Neuron (in vitro differentiated cells): ENCODE data around the gene RNF145.
"Not testable (repeated sequence)": the region's sequence is repeated elsewhere in the genome, so short reads cannot be mapped to it uniquely, and the experiment has no call there.

ENCODE experiments used
- H2AFZ ChIP-seq: one replicate; pipeline ENCODE4 v1.6.1; 2013; ENCODE audit warnings: low read depth, mild to moderate bottlenecking, inconsistent platforms, low read length, moderate library complexity
- H3K27me3 ChIP-seq: one replicate; pipeline ENCODE4 v1.6.1; 2013; ENCODE audit warnings: low read length; ENCODE audit not compliant: insufficient read depth
- H3K36me3 ChIP-seq: one replicate; pipeline ENCODE4 v1.6.1; 2013; ENCODE audit warnings: low read length; ENCODE audit not compliant: insufficient read depth
- H3K4me1 ChIP-seq: one replicate; pipeline ENCODE4 v1.6.1; 2013; ENCODE audit warnings: low read length; ENCODE audit not compliant: insufficient read depth
- H3K4me3 ChIP-seq: 2 replicates; pipeline ENCODE4 v1.5.1; 2013; ENCODE audit warnings: mild to moderate bottlenecking, low read length, moderate library complexity
- H3K9me3 ChIP-seq: one replicate; pipeline ENCODE4 v1.6.1; 2013; ENCODE audit warnings: low read length

RNF145 gene

GRCh38 chr5:159130871-159131270 lies 78.5 kb downstream of the RNF145 start:
- no peaks in the 10 kb centered on the region for H3K36me3 ChIP-seq
- H3K27me3 ChIP-seq, result no peaks in the 10 kb centered on the region
- H2AFZ ChIP-seq, result peak overlapping the region; percentile 20
- H3K4me1 ChIP-seq, result no peaks in the 10 kb centered on the region
- no peaks in the 10 kb centered on the region for H3K9me3 ChIP-seq
- H3K4me3 ChIP-seq, result no peak overlapping the region

- Histone ChIP-seq H3K4me3 (no peak overlapping the region), H3K9me3 (no peaks in the 10 kb centered on the region), H3K27me3 (no peaks in the 10 kb centered on the region), H3K36me3 (no peaks in the 10 kb centered on the region), H3K4me1 (no peaks in the 10 kb centered on the region), H2AFZ (no peak overlapping the region)
Measured at GRCh38 chr5:159128070-159128541, 81.2 kb downstream of the RNF145 start.

GRCh38 chr5:159123700-159124099 lies 85.7 kb downstream of the RNF145 start:
- no peaks in the 10 kb centered on the region for H3K36me3 ChIP-seq
- H3K9me3 ChIP-seq, result no peaks in the 10 kb centered on the region
- H3K27me3 ChIP-seq, result no peaks in the 10 kb centered on the region
- no peaks in the 10 kb centered on the region for H3K4me1 ChIP-seq
- H2AFZ ChIP-seq, result no peak overlapping the region
- H3K4me3 ChIP-seq, result no peak overlapping the region

DNA sequence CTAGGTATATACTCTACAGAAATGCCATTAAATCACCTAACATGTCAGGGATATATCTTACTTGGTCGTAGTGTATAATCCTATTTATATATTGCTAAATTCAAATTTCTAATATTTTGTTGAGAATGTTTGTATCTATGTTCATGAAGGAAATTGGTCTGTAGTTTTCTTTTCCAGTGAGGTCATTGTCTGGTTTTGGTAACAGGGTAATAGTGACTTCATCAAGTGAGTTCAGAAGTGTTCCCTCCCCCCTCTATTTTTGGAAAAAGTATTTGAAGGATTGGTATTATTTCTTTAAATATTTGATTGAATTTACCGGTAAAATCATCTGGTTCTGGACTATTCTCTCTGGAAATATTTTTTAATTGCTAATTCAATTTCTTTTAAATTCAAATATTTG lies 86.2 kb downstream of the RNF145 start:
- H3K4me3 ChIP-seq, result no peak overlapping the region
- no peaks in the 10 kb centered on the region for H3K9me3 ChIP-seq
- H3K4me1 ChIP-seq, result no peaks in the 10 kb centered on the region
- H3K36me3 ChIP-seq, result no peaks in the 10 kb centered on the region
- H2AFZ ChIP-seq, result no peak overlapping the region
- no peaks in the 10 kb centered on the region for H3K27me3 ChIP-seq

GRCh38 chr5:159121061-159121460 lies 88.3 kb downstream of the RNF145 start:
- H3K36me3 ChIP-seq, result no peaks in the 10 kb centered on the region
- H3K27me3 ChIP-seq, result no peaks in the 10 kb centered on the region
- H3K9me3 ChIP-seq, result no peaks in the 10 kb centered on the region
- no peaks in the 10 kb centered on the region for H3K4me1 ChIP-seq
- H3K4me3 ChIP-seq, result no peak overlapping the region
- no peak overlapping the region for H2AFZ ChIP-seq

- Histone ChIP-seq H3K4me3 (no peak overlapping the region), H3K27me3 (no peaks in the 10 kb centered on the region), H3K36me3 (no peaks in the 10 kb centered on the region), H3K9me3 (no peaks in the 10 kb centered on the region), H2AFZ (no peak overlapping the region), H3K4me1 (no peaks in the 10 kb centered on the region)
Measured at GRCh38 chr5:159120446-159120845, 88.9 kb downstream of the RNF145 start.

- not testable (repeated sequence) for H3K27me3 ChIP-seq, H3K4me3 ChIP-seq, H2AFZ ChIP-seq, H3K36me3 ChIP-seq, H3K9me3 ChIP-seq, H3K4me1 ChIP-seq
Measured at GRCh38 chr5:159119842-159120241, 89.5 kb downstream of the RNF145 start.

DNA sequence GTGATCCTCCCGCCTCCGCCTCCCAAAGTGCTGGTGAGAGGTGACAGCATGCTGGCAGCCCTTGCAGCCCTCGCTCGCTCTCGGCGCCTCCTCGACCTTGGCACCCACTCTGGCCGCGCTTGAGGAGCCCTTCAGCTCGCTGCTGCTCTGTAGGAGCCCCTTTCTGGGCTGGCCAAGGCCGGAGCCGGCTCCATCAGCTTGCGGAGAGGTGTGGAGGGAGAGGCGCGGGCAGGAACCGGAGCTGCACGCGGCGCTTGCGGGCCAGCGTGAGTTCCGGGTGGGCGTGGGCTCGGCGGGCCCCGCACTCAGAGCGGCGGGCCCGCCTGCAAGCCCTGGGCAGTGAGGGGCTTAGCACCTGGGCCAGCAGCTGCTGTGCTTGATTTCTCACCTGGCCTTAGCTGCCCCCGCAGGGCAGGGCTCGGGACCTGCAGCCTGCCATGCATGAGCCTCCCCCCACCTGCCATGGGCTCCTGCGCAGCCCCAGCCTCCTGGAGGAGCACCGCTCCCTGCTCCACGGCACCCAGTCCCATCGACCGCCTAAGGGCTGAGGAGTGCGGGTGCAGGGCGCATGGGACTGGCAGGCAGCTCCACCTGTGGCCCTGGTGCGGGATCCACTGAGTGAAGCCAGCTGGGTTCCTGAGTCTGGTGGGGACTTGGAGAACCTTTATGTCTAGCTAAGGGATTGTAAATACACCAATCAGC lies 90.2 kb downstream of the RNF145 start:
- not testable (repeated sequence) for H3K36me3 ChIP-seq, H3K9me3 ChIP-seq, H2AFZ ChIP-seq, H3K4me3 ChIP-seq, H3K4me1 ChIP-seq, H3K27me3 ChIP-seq

DNA sequence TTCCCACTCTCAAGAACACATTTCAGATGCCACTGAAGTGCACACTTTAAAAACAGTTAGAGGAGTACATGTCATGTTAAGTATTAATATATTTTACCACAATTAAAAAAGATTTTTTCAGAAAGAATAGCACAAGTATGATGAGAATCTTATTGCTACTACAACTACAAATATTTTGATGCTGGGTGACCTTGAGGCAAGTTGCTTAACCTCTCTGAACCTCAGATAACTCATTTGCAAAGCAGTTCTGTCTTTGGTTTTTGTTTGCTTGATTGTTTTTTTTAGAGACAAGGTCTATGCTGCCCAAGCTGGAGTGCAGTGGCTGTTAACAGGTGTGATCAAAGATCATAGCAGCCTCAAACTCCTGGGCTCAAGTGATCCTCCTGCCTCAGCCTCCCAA lies 95.9 kb downstream of the RNF145 start:
- Histone ChIP-seq H3K9me3 (no peaks in the 10 kb centered on the region), H3K27me3 (no peaks in the 10 kb centered on the region)

GRCh38 chr5:159112436-159112835 lies 96.9 kb downstream of the RNF145 start:
- no peaks in the 10 kb centered on the region for H3K27me3 ChIP-seq
- no peak overlapping the region for H3K4me3 ChIP-seq
- no peak overlapping the region for H2AFZ ChIP-seq
- H3K9me3 ChIP-seq, result no peaks in the 10 kb centered on the region
- H3K36me3 ChIP-seq, result no peaks in the 10 kb centered on the region
- H3K4me1 ChIP-seq, result no peaks in the 10 kb centered on the region

More for the DNA sequence above, 95.9 kb downstream of the RNF145 start:
- no peaks in the 10 kb centered on the region for H3K36me3 ChIP-seq
- H2AFZ ChIP-seq, result no peak overlapping the region
- H3K4me3 ChIP-seq, result no peak overlapping the region
- no peaks in the 10 kb centered on the region for H3K4me1 ChIP-seq
